Measurements from ENCODE around the gene VIPR1.

- TF ChIP-seq, protein P1, sequence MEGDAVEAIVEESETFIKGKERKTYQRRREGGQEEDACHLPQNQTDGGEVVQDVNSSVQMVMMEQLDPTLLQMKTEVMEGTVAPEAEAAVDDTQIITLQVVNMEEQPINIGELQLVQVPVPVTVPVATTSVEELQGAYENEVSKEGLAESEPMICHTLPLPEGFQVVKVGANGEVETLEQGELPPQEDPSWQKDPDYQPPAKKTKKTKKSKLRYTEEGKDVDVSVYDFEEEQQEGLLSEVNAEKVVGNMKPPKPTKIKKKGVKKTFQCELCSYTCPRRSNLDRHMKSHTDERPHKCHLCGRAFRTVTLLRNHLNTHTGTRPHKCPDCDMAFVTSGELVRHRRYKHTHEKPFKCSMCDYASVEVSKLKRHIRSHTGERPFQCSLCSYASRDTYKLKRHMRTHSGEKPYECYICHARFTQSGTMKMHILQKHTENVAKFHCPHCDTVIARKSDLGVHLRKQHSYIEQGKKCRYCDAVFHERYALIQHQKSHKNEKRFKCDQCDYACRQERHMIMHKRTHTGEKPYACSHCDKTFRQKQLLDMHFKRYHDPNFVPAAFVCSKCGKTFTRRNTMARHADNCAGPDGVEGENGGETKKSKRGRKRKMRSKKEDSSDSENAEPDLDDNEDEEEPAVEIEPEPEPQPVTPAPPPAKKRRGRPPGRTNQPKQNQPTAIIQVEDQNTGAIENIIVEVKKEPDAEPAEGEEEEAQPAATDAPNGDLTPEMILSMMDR (IDR thresholded peaks at IDR 0.05): no peak
- TF ChIP-seq POLR2A (IDR thresholded peaks at IDR 0.05) (no peak), EP300 (IDR thresholded peaks at IDR 0.05) (no peak)
Observed at GRCh38 chr3:42459151-42459550, 43.3 kb upstream of the VIPR1 start.

All from sigmoid colon (tissue), 4 donors.